Prostate gland (tissue), 2 donors: ENCODE results near the gene VAV3.

ENCODE experiments used
- POLR2A ChIP-seq: fragments of 450-650 bp; IDR thresholded peaks from one replicate; pipeline ENCODE4 v1.6.1; 2016; ENCODE audit warnings: antibody characterized with exemption, mild to moderate bottlenecking
- TF ChIP-seq, protein P1 (sequence below), 4 experiments: fragments of 200-600 bp in 2 of 4; fragments of 450-650 bp in 2 of 4; sonication (generic) in 2 of 4; IDR thresholded peaks; 1 replicate in 3 of 4; 2 replicates in 1 of 4; pipeline ENCODE4 v1.5.1; 2016 to 2019; ENCODE audit warnings: antibody characterized with exemption in 4 of 4, mild to moderate bottlenecking in 2 of 4, moderate library complexity in 2 of 4

DNA sequence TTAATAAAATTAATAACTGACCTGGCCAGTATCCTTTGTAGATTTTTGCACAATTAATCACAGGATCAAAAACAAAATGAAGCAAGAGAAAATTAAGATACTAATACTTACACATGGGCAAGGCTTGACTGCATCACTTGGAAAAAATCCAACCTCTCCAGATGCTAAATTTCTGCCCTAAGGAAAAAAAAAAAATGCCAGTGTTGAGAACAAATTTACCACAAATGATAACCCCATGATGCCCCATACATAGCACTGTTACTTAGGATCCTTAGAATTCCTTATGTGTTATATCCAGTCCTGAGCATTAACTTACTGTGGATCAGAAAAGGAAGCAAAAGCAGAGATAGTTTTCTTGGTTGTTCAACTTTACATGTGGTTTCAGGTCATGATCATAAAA, 347.5 kb downstream of the VAV3 start:
- TF ChIP-seq, protein P1, sequence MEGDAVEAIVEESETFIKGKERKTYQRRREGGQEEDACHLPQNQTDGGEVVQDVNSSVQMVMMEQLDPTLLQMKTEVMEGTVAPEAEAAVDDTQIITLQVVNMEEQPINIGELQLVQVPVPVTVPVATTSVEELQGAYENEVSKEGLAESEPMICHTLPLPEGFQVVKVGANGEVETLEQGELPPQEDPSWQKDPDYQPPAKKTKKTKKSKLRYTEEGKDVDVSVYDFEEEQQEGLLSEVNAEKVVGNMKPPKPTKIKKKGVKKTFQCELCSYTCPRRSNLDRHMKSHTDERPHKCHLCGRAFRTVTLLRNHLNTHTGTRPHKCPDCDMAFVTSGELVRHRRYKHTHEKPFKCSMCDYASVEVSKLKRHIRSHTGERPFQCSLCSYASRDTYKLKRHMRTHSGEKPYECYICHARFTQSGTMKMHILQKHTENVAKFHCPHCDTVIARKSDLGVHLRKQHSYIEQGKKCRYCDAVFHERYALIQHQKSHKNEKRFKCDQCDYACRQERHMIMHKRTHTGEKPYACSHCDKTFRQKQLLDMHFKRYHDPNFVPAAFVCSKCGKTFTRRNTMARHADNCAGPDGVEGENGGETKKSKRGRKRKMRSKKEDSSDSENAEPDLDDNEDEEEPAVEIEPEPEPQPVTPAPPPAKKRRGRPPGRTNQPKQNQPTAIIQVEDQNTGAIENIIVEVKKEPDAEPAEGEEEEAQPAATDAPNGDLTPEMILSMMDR (IDR thresholded peaks at IDR 0.05) = no peak
- no peak for TF ChIP-seq POLR2A
